Spleen (tissue), 11 donors: ENCODE results near the gene NFRKB. TPM values are rescaled to one million over a fixed set of nuclear protein-coding genes. Genes with fewer than 3 reads are reported as not detected.

ENCODE experiments used
- DNase-seq: peaks from one replicate; pipeline ENCODE4 v3.0.0-alpha.2; 2020
- H3K27ac ChIP-seq, 8 donors: fragments of 200-600 bp; sonication (generic) in 7 of 8; 1 replicate in 4 of 8; 2 replicates in 4 of 8; pipeline versions ENCODE4 v1.5.0 to v1.8.0; 2016 to 2021; ENCODE audit warnings: inconsistent platforms in 4 of 8, mild to moderate bottlenecking in 4 of 8, moderate library complexity in 1 of 8
- H3K27me3 ChIP-seq, 7 donors: fragments of 200-600 bp; sonication (generic) in 6 of 7; replicated peaks in 1 of 7; 1 replicate in 4 of 7; 2 replicates in 3 of 7; pipeline versions ENCODE4 v1.5.0 to v1.8.0; 2016 to 2021; ENCODE audit warnings: inconsistent platforms in 3 of 7, mild to moderate bottlenecking in 1 of 7
- H3K36me3 ChIP-seq, 6 donors: fragments of 200-600 bp; sonication (generic) in 5 of 6; 1 replicate in 4 of 6; 2 replicates in 2 of 6; pipeline versions ENCODE4 v1.5.0 to v1.8.0; 2016 to 2021; ENCODE audit warnings: inconsistent platforms in 2 of 6
- H3K4me1 ChIP-seq, 6 donors: fragments of 200-600 bp; sonication (generic) in 5 of 6; 1 replicate in 3 of 6; 2 replicates in 3 of 6; pipeline versions ENCODE4 v1.5.0 to v1.8.0; 2016 to 2021; ENCODE audit warnings: inconsistent platforms in 3 of 6
- H3K4me3 ChIP-seq, 8 donors: fragments of 200-600 bp; sonication (generic) in 7 of 8; 1 replicate in 4 of 8; 2 replicates in 4 of 8; pipeline versions ENCODE4 v1.5.0 to v1.8.0; 2016 to 2021; ENCODE audit warnings: inconsistent platforms in 4 of 8, mild to moderate bottlenecking in 4 of 8, moderate library complexity in 2 of 8
- H3K9me3 ChIP-seq, 8 donors: fragments of 200-600 bp; sonication (generic) in 7 of 8; 1 replicate in 4 of 8; 2 replicates in 4 of 8; pipeline versions ENCODE4 v1.5.0 to v1.8.0; 2016 to 2021; ENCODE audit warnings: inconsistent platforms in 4 of 8
- POLR2A ChIP-seq, 3 donors: fragments of 450-650 bp; IDR thresholded peaks; one replicate each; pipeline ENCODE4 v1.5.1; 2017; ENCODE audit warnings: antibody characterized with exemption in 3 of 3, mild to moderate bottlenecking in 1 of 3
- POLR2AphosphoS5 ChIP-seq, 3 donors: sonication (generic); formaldehyde crosslinking; IDR thresholded peaks; one replicate each; pipeline ENCODE4 v1.5.1; 2017; ENCODE audit warnings: antibody characterized with exemption in 3 of 3
- WGBS, 5 donors: extraction: QIAGEN DNeasy Blood & Tissue Kit in 3 of 5; methylation state at CpG; one replicate each; pipeline versions ENCODE4 v1.1.5 to v1.1.7; 2013 to 2018; 5-methylcytosine and 5-hydroxymethylcytosine counted together
- intact Hi-C: fragments of 100-400 bp; cut with DNase I; formaldehyde crosslinking; loops from one replicate; pipeline ENCODE4 v1.15.0; 2023; ENCODE audit warnings: low total_unique reads
- polyA plus RNA-seq, 3 donors: library from polyadenylated mRNA; stranded (reverse); fragments of 200-250 nt; gene quantifications; one replicate each; pipeline ENCODE4 v1.2.1, GENCODE V29; 2013
- total RNA-seq, 7 donors: library from RNA; depleted of rRNA in 3 of 7; stranded (reverse); fragments of >200 nt in 3 of 7; fragmentation: NEBNext Ultra II Directional in 4 of 7; extraction: Animal tissue kit (Norgen Biotek cat#: 25700) in 4 of 7; gene quantifications; one replicate each; pipeline versions ENCODE4 v1.1.0 to v1.2.1, GENCODE V29; 2016 to 2021
- TF ChIP-seq, protein P1 (sequence below), 11 experiments: fragments of 200-600 bp in 7 of 11; fragments of 450-650 bp in 4 of 11; sonication (generic) in 4 of 11; IDR thresholded peaks in 8 of 11; conservative IDR thresholded peaks in 3 of 11; 1 replicate in 7 of 11; 2 replicates in 4 of 11; pipeline versions ENCODE4 v1.4.0 to v1.8.0; 2016 to 2021; ENCODE audit warnings: antibody characterized with exemption in 11 of 11, inconsistent platforms in 4 of 11, mild to moderate bottlenecking in 1 of 11
- donor health status: healthy with polysubstance abuse.
- donor health status: DM: no; HTN: no; CAD: no; lungs with moderate emphysema.
- donor health status: DM: no; HTN: no; CAD: no.
- donor health status: Bipolar disorder and iron deficiency.
- donor health status: healthy.
- donor health status: DM: no; HTN: no; CAD: no.
- donor health status: DM: yes; HTN: yes; CAD: no.

The NFRKB gene
- total and polyA plus RNA-seq, 10 donors = 5.3 to 53.2 (median 27.6) TPM

DNA sequence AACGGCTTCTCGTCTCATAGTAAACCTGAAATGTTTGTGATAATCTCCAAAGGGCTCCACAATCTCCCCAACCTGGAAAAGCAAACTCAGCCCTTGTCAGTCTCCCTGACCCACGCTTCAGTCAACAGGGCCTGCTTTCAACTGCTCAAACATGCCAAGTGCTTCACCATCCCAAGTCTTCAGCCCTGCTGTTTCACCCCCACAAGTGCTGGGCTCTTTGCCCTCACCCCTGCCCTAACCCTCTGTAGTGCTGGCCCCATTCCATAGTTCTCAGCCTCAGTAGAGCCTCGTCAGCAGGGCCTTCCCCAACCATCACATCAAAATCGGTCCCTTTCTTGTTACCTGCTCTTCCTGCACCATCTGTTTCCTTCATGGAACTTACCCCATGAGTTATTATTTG, 43.4 kb upstream of the NFRKB start:
- Histone ChIP-seq H3K27me3 (no peaks in the 10 kb centered on the region), H3K4me3 (no peak overlapping the region), H3K4me1 (no peaks in the 10 kb centered on the region), H3K27ac (no peak overlapping the region), H3K36me3 (peaks cover 0 to 64% (median 15%) of the 10 kb centered on the region in 6 donors), H3K9me3 (no peaks in the 10 kb centered on the region)
- intact Hi-C loops = no loop called here
- DNase-seq = no peak
- TF ChIP-seq, protein P1, sequence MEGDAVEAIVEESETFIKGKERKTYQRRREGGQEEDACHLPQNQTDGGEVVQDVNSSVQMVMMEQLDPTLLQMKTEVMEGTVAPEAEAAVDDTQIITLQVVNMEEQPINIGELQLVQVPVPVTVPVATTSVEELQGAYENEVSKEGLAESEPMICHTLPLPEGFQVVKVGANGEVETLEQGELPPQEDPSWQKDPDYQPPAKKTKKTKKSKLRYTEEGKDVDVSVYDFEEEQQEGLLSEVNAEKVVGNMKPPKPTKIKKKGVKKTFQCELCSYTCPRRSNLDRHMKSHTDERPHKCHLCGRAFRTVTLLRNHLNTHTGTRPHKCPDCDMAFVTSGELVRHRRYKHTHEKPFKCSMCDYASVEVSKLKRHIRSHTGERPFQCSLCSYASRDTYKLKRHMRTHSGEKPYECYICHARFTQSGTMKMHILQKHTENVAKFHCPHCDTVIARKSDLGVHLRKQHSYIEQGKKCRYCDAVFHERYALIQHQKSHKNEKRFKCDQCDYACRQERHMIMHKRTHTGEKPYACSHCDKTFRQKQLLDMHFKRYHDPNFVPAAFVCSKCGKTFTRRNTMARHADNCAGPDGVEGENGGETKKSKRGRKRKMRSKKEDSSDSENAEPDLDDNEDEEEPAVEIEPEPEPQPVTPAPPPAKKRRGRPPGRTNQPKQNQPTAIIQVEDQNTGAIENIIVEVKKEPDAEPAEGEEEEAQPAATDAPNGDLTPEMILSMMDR (IDR thresholded peaks at IDR 0.05 in 8 of 11, conservative IDR thresholded peaks at IDR 0.05 in 3 of 11) = no peak
- TF ChIP-seq POLR2AphosphoS5 (IDR thresholded peaks at IDR 0.05) = no peak
- no peak for TF ChIP-seq POLR2A (IDR thresholded peaks at IDR 0.05)
- 83 to 95% (median 88%) methylated on average over 5 of the region's 5 CpGs for WGBS, 5 donors

DNA sequence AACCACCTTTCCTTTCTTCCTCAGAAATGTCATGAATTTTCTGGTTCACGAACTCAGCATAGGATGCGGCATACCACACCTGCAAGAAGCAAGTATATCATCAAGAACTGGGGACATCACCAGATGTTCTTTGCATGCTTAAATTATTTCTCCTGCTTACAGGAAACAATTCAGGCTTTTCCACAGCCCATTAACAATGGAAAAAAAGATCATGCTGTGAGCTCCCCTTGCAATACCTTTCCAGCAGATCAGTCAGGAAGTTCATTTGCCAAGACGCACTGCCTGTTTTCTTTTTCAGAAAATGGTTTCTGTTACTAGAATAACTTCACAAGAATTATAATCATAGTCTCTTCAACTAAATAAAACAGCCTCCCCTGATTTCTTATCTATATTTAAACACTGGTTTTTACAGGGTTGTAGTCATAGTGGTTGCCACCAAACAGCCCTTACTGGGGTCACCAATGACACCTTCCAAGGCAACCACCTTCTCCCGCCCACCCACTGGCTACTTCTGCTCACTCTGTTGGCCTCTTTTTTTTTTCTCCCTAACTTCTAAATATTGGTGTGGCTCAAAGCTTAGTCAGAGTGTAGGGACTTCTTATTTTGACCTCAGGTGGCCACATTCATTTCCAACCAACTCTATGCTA, 42.3 kb upstream of the NFRKB start:
- H3K36me3 ChIP-seq = peaks cover 0 to 64% (median 15%) of the 10 kb centered on the region in 6 donors
- no peaks in the 10 kb centered on the region for H3K9me3 ChIP-seq
- intact Hi-C loops = no loop called here
- no peak overlapping the region for H3K27ac ChIP-seq
- H3K27me3 ChIP-seq = no peaks in the 10 kb centered on the region
- TF ChIP-seq, protein P1 (IDR thresholded peaks at IDR 0.05 in 8 of 11, conservative IDR thresholded peaks at IDR 0.05 in 3 of 11) = no peak
- no peak for TF ChIP-seq POLR2AphosphoS5 (IDR thresholded peaks at IDR 0.05)
- no peak for TF ChIP-seq POLR2A (IDR thresholded peaks at IDR 0.05)
- 85 to 91% (median 89%) methylated on average over 4 of the region's 4 CpGs for WGBS, 5 donors
- no peak overlapping the region for H3K4me3 ChIP-seq
- no peak for DNase-seq
- H3K4me1 ChIP-seq = no peaks in the 10 kb centered on the region

DNA sequence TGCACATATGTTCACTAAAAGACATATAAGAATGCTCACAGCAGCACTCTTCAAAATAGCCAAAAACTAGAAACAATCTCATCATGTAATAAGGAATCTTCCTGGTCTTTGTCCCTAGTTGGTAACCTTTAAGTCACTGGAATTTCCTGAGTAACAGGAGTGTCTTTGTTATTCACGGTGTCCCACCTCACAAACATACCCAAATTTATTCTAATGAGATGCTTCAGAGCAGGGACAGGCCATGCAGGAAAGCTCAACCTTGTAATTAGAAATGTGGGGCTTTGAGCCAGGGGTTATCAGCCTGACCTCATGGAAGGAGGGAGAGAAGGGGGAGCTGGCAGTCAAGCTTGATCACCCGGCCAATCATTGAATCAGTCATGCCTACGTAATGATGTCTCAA, 40.3 kb upstream of the NFRKB start:
- Histone ChIP-seq H3K9me3 (no peaks in the 10 kb centered on the region), H3K36me3 (peaks cover 0 to 62% (median 12%) of the 10 kb centered on the region in 6 donors), H3K27ac (no peak overlapping the region), H3K27me3 (no peaks in the 10 kb centered on the region), H3K4me1 (peaks cover 0 to 6% (median 0%) of the 10 kb centered on the region in 6 donors), H3K4me3 (no peak overlapping the region)
- whole genome bisulfite sequencing, 5 donors = 83 to 94% (median 89%) methylated on average over 3 of the region's 3 CpGs
- intact Hi-C loops = no loop called here
- TF ChIP-seq POLR2AphosphoS5 (IDR thresholded peaks at IDR 0.05) (no peak), POLR2A (IDR thresholded peaks at IDR 0.05) (no peak)
- TF ChIP-seq, protein P1 (IDR thresholded peaks at IDR 0.05 in 8 of 11, conservative IDR thresholded peaks at IDR 0.05 in 3 of 11) = no peak
- DNase-seq = no peak

DNA sequence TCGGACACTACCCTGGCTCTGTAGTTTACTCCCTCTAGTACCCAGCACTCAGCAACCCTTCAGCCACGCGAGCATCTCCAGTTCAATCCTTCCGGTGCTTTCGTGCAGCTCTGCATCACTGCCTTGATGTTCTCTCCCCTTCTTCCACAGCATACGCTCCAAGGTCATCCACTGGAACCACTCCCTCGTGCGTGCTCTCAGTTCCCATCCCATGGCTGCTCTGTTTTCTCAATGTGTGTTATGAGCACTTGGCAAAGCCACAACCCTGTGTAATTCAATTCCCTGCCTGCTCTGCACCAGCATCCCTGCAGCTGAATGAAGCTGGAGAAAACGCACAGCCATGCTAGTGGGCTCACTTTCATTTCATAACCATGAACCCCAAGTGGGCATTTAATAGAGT, 38.5 kb upstream of the NFRKB start:
- no peak for DNase-seq
- Histone ChIP-seq H3K27ac (no peak overlapping the region), H3K4me3 (no peak overlapping the region), H3K4me1 (peaks cover 0 to 22% (median 0%) of the 10 kb centered on the region in 6 donors), H3K36me3 (peaks cover 0 to 68% (median 18%) of the 10 kb centered on the region in 6 donors), H3K9me3 (no peaks in the 10 kb centered on the region), H3K27me3 (no peaks in the 10 kb centered on the region)
- intact Hi-C loops = no loop called here
- WGBS, 5 donors = 91 to 97% (median 95%) methylated on average over 9 of the region's 9 CpGs
- TF ChIP-seq POLR2AphosphoS5 (IDR thresholded peaks at IDR 0.05) (no peak), POLR2A (IDR thresholded peaks at IDR 0.05) (no peak)
- TF ChIP-seq, protein P1 (IDR thresholded peaks at IDR 0.05 in 8 of 11, conservative IDR thresholded peaks at IDR 0.05 in 3 of 11) = no peak
